Stimulated activated CD8-positive, alpha-beta memory T cell treated with anti-CD3 and anti-CD28 coated beads, Interleukin-7, amount 100 ng/mL, for 1 hour (primary cell): ENCODE measurements around the gene OR51A2.
"Not testable (repeated sequence)": the region's sequence is repeated elsewhere in the genome, so short reads cannot be mapped to it uniquely, and the experiment has no call there.

Source experiments
- DNase-seq, 2 donors: peaks; one replicate each; pipeline ENCODE4 v3.0.0-alpha.2; 2020; ENCODE audit warnings: low read depth in 2 of 2

The OR51A2 gene

GRCh38 chr11:4955613-4956012 lies at the start of gene OR51A2:
TSS of gene OR51A2 (minus strand) at chr11:4955713. CDS start at chr11:4955713, 0 bp downstream.
- not testable (repeated sequence) for DNase-seq

- no peak for DNase-seq
Observed at GRCh38 chr11:5004424-5005274, 49.1 kb upstream of the OR51A2 start.

- DNase-seq = no peak
Observed at GRCh38 chr11:4994551-4994950, 39.0 kb upstream of the OR51A2 start, which contains the start of gene OR51L1. TSS of gene OR51L1 (plus strand) at chr11:4994851. CDS start at chr11:4998983, 4,132 bp downstream.

GRCh38 chr11:4991060-4991459 lies 35.5 kb upstream of the OR51A2 start:
- DNase-seq = no peak

- DNase-seq = no peak
Observed at GRCh38 chr11:4983841-4984240, 28.3 kb upstream of the OR51A2 start.

GRCh38 chr11:4982678-4983077 lies 27.2 kb upstream of the OR51A2 start:
- no peak for DNase-seq

- DNase-seq = no peak
Observed at GRCh38 chr11:4979036-4979435, 23.5 kb upstream of the OR51A2 start.

GRCh38 chr11:4975436-4975835 lies 19.9 kb upstream of the OR51A2 start:
- DNase-seq = no peak

- no peak for DNase-seq
Observed at GRCh38 chr11:4962816-4963215, 7.3 kb upstream of the OR51A2 start.

- DNase-seq = no peak
Observed at GRCh38 chr11:4960877-4961276, 5.4 kb upstream of the OR51A2 start.

GRCh38 chr11:4957396-4957795 lies 1.9 kb upstream of the OR51A2 start:
- no peak for DNase-seq

- no peak for DNase-seq
Observed at GRCh38 chr11:4947505-4947904, 8.0 kb downstream of the OR51A2 start, which contains the start of gene OR51A4. TSS of gene OR51A4 (minus strand) at chr11:4947605. CDS start at chr11:4947100, 505 bp downstream.

GRCh38 chr11:4936745-4937144 lies 18.8 kb downstream of the OR51A2 start:
- DNase-seq = no peak

- DNase-seq = no peak
Observed at GRCh38 chr11:4932751-4933150, 22.8 kb downstream of the OR51A2 start.

GRCh38 chr11:4926608-4927007 lies 28.9 kb downstream of the OR51A2 start:
- DNase-seq = no peak

- no peak for DNase-seq
Observed at GRCh38 chr11:4924239-4924638, 31.3 kb downstream of the OR51A2 start, which contains the start of gene OR51G1. TSS of gene OR51G1 (minus strand) at chr11:4924339. CDS start at chr11:4924339, 0 bp downstream.

- no peak for DNase-seq
Observed at GRCh38 chr11:4922304-4922703, 33.2 kb downstream of the OR51A2 start.

- DNase-seq = no peak
Observed at GRCh38 chr11:4921796-4922195, 33.7 kb downstream of the OR51A2 start.

- no peak for DNase-seq
Observed at GRCh38 chr11:4919250-4919649, 36.3 kb downstream of the OR51A2 start, which contains the start of gene OR51G2. TSS of gene OR51G2 (minus strand) at chr11:4919350. CDS start at chr11:4915663, 3,687 bp downstream.

GRCh38 chr11:4916581-4916980 lies 38.9 kb downstream of the OR51A2 start:
- DNase-seq = no peak
